ENCODE results near the gene OAT.

GRCh38 chr10:124394583-124394982 is 24.1 kb downstream of the OAT start:
- TF ChIP-seq PATZ1 (CRISPR knock-in tag; IDR thresholded peaks at IDR 0.05; ENCODE audit: borderline replicate concordance) (no peak), ZFP3 (CRISPR knock-in tag; IDR thresholded peaks at IDR 0.05) (no peak), OSR1 (CRISPR knock-in tag; IDR thresholded peaks at IDR 0.05) (no peak), ZFP30 (CRISPR knock-in tag; IDR thresholded peaks at IDR 0.05) (no peak), ARNTL (CRISPR knock-in tag; IDR thresholded peaks at IDR 0.05; ENCODE audit: borderline replicate concordance, low read depth) (no peak), GLIS3 (CRISPR knock-in tag; IDR thresholded peaks at IDR 0.05) (no peak), PPARA (CRISPR knock-in tag; IDR thresholded peaks at IDR 0.05; ENCODE audit: borderline replicate concordance) (no peak), ZNF565 (CRISPR knock-in tag; conservative IDR thresholded peaks at IDR 0.05; ENCODE audit: low read depth) (no peak), RARB (CRISPR knock-in tag; IDR thresholded peaks at IDR 0.05) (no peak), ISL1 (CRISPR knock-in tag; IDR thresholded peaks at IDR 0.05) (no peak)
- TF ChIP-seq, protein P1, sequence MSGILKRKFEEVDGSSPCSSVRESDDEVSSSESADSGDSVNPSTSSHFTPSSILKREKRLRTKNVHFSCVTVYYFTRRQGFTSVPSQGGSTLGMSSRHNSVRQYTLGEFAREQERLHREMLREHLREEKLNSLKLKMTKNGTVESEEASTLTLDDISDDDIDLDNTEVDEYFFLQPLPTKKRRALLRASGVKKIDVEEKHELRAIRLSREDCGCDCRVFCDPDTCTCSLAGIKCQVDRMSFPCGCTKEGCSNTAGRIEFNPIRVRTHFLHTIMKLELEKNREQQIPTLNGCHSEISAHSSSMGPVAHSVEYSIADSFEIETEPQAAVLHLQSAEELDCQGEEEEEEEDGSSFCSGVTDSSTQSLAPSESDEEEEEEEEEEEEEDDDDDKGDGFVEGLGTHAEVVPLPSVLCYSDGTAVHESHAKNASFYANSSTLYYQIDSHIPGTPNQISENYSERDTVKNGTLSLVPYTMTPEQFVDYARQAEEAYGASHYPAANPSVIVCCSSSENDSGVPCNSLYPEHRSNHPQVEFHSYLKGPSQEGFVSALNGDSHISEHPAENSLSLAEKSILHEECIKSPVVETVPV (CRISPR knock-in tag; IDR thresholded peaks at IDR 0.05) = no peak
- TF ChIP-seq, protein P2, sequence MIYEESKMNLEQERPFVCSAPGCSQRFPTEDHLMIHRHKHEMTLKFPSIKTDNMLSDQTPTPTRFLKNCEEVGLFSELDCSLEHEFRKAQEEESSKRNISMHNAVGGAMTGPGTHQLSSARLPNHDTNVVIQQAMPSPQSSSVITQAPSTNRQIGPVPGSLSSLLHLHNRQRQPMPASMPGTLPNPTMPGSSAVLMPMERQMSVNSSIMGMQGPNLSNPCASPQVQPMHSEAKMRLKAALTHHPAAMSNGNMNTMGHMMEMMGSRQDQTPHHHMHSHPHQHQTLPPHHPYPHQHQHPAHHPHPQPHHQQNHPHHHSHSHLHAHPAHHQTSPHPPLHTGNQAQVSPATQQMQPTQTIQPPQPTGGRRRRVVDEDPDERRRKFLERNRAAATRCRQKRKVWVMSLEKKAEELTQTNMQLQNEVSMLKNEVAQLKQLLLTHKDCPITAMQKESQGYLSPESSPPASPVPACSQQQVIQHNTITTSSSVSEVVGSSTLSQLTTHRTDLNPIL (CRISPR knock-in tag; IDR thresholded peaks at IDR 0.05; ENCODE audit: low read depth) = no peak

Measured in SK-N-SH treated with all-trans-retinoic acid at 6 μM for 48 hours (cell line).